ENCODE data around the gene STK10. TPM values are rescaled to one million over a fixed set of nuclear protein-coding genes. Genes with fewer than 3 reads are reported as not detected.

STK10 gene
- total and polyA plus RNA-seq, 2 of the 8 experiments (the other 6 are each of a cell fraction or from before 2014, with no cell fraction given): 10.5 to 21.4 TPM

DNA sequence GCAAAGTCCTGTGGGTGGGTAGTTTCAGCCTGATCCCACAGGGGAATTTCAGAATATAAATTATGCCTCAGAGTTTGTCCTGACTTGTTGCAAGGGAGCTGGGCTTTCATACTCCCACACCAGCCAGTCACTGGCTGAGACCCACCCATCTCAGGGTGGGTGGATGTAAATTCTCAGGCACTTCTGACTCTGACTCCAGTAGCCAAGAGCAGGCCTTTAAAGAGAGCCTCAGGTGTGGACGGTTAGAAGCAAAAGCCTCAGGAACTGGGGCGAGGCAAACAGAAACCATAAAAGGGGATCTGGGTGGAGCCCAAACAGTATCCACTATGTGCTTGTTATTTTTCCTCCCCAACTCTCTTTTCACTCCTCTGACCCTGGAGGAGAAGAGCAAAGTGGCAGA lies 153.0 kb downstream of the STK10 start (continued):
- TF ChIP-seq, protein P1, sequence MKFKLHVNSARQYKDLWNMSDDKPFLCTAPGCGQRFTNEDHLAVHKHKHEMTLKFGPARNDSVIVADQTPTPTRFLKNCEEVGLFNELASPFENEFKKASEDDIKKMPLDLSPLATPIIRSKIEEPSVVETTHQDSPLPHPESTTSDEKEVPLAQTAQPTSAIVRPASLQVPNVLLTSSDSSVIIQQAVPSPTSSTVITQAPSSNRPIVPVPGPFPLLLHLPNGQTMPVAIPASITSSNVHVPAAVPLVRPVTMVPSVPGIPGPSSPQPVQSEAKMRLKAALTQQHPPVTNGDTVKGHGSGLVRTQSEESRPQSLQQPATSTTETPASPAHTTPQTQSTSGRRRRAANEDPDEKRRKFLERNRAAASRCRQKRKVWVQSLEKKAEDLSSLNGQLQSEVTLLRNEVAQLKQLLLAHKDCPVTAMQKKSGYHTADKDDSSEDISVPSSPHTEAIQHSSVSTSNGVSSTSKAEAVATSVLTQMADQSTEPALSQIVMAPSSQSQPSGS (IDR thresholded peaks at IDR 0.05; ENCODE audit: low read length): no peak
- no peak for TF ChIP-seq POU5F1 (IDR thresholded peaks at IDR 0.05; ENCODE audit: low read depth, low read length)
- TF ChIP-seq JUND (IDR thresholded peaks at IDR 0.05; ENCODE audit: low read length): no peak
- TF ChIP-seq EZH2 (IDR thresholded peaks at IDR 0.05; ENCODE audit: low read depth, low read length, severe bottlenecking): no peak
- no peak for TF ChIP-seq KDM4A (IDR thresholded peaks at IDR 0.05; ENCODE audit: low read depth, low read length, severe bottlenecking)

All from H1 (cell line).